GM12878 (cell line): ENCODE measurements around the gene C1orf35. TPM values are rescaled to one million over a fixed set of nuclear protein-coding genes. Genes with fewer than 3 reads are reported as not detected.

Experiments
- BCL3 ChIP-seq: IDR thresholded peaks from 2 replicates; pipeline ENCODE4 v1.6.1; 2011; ENCODE audit warnings: borderline replicate concordance, low read depth, mild to moderate bottlenecking, moderate library complexity, low read length; ENCODE audit not compliant: insufficient read depth, poor library complexity, severe bottlenecking
- CEBPZ ChIP-seq: fragments of 150-350 bp; IDR thresholded peaks from 2 replicates; pipeline ENCODE4 v1.6.1; 2016; ENCODE audit warnings: low read depth, low read length
- DPF2 ChIP-seq: fragments of 450-650 bp; IDR thresholded peaks from 2 replicates; pipeline ENCODE4 v1.6.1; 2017; ENCODE audit warnings: mild to moderate bottlenecking
- EGR1 ChIP-seq, 2 experiments: IDR thresholded peaks; 1 replicate in 1 of 2; 2 replicates in 1 of 2; pipeline ENCODE4 v1.6.1; 2011 to 2012; ENCODE audit warnings: low read depth in 2 of 2, low read length in 2 of 2, borderline replicate concordance in 1 of 2, mild to moderate bottlenecking in 1 of 2, moderate library complexity in 1 of 2
- GABPA ChIP-seq: IDR thresholded peaks from 2 replicates; pipeline ENCODE4 v1.6.1; 2014; ENCODE audit warnings: antibody characterized with exemption, low read depth, mild to moderate bottlenecking, inconsistent platforms
- GATAD2B ChIP-seq: fragments of 450-650 bp; conservative IDR thresholded peaks from 2 replicates; pipeline ENCODE4 v1.6.1; 2017; ENCODE audit warnings: low read depth, mild to moderate bottlenecking, moderate library complexity
- KAT2A ChIP-seq: conservative IDR thresholded peaks from 2 replicates; pipeline ENCODE4 v1.6.1; 2011; ENCODE audit warnings: low read depth, low read length; ENCODE audit not compliant: control insufficient read depth
- MTA2 ChIP-seq: fragments of 450-650 bp; IDR thresholded peaks from 2 replicates; pipeline ENCODE4 v1.6.1; 2016; ENCODE audit warnings: low read depth, mild to moderate bottlenecking, moderate library complexity
- NR2C1 ChIP-seq: fragments of 450-650 bp; IDR thresholded peaks from 2 replicates; pipeline ENCODE4 v1.6.1; 2017; ENCODE audit warnings: antibody characterized with exemption, mild to moderate bottlenecking, moderate library complexity
- NR2F1 ChIP-seq: fragments of 450-650 bp; conservative IDR thresholded peaks from 2 replicates; pipeline ENCODE4 v1.6.1; 2017; ENCODE audit warnings: mild to moderate bottlenecking
- SMAD1 ChIP-seq: fragments of 450-650 bp; IDR thresholded peaks from 2 replicates; pipeline ENCODE4 v1.6.1; 2018; ENCODE audit warnings: mild to moderate bottlenecking, low read depth; ENCODE audit not compliant: partially characterized antibody
- SPI1 ChIP-seq: IDR thresholded peaks from 2 replicates; pipeline ENCODE4 v1.6.1; 2011; ENCODE audit warnings: low read depth, mild to moderate bottlenecking, low read length, moderate library complexity, borderline replicate concordance; ENCODE audit not compliant: insufficient read depth
- SREBF2 ChIP-seq: IDR thresholded peaks from 2 replicates; pipeline ENCODE4 v1.6.1; 2012; ENCODE audit warnings: mild to moderate bottlenecking, low read length
- polyA plus RNA-seq, 11 experiments: library from polyadenylated mRNA; depleted of rRNA in 4 of 11; unstranded in 6 of 11; stranded (reverse) in 5 of 11; fragments of >200 nt; fragmentation: Nextera tagmentation in 4 of 11; fragmentation: Illumina TruSeq in 1 of 11; extraction: Ambion mirVana in 4 of 11; extraction: Trizol in 1 of 11; gene quantifications; 1 replicate in 1 of 11; 2 replicates in 10 of 11; pipeline versions ENCODE4 v1.2.1 to v1.2.3, GENCODE V29; 2011 to 2016; ENCODE audit warnings: inconsistent platforms in 2 of 11, missing spikeins in 2 of 11, low read depth in 1 of 11
- total RNA-seq, 4 experiments: library from RNA; depleted of rRNA in 3 of 4; stranded (reverse); fragments of >200 nt in 3 of 4; fragmentation: Illumina TruSeq in 1 of 4; extraction: Trizol in 1 of 4; gene quantifications; 2 replicates each; pipeline versions ENCODE4 v1.2.1 to v1.2.3, GENCODE V29; 2013 to 2021
- TF ChIP-seq, protein P1 (sequence below): fragments of 450-650 bp; IDR thresholded peaks from 2 replicates; pipeline ENCODE4 v1.6.1; 2017; ENCODE audit warnings: mild to moderate bottlenecking, low read depth, inconsistent platforms; ENCODE audit not compliant: poor library complexity, severe bottlenecking
- TF ChIP-seq, protein P2 (sequence below), 3 experiments: IDR thresholded peaks in 2 of 3; conservative IDR thresholded peaks in 1 of 3; 2 replicates each; pipeline ENCODE4 v1.5.1; 2011; ENCODE audit warnings: low read depth in 3 of 3, low read length in 3 of 3, mild to moderate bottlenecking in 3 of 3, control low read depth in 2 of 3, moderate library complexity in 2 of 3, inconsistent platforms in 1 of 3, mixed read lengths in 1 of 3; ENCODE audit not compliant: control insufficient read depth in 2 of 3, insufficient read depth in 1 of 3; ENCODE audit errors: extremely low read depth in 1 of 3
- TF ChIP-seq, protein P3 (sequence below): fragments of 450-650 bp; IDR thresholded peaks from 2 replicates; pipeline ENCODE4 v1.6.1; 2018; ENCODE audit warnings: borderline replicate concordance, mild to moderate bottlenecking; ENCODE audit not compliant: partially characterized antibody

C1orf35 gene
- total and polyA plus RNA-seq, 10 of the 15 experiments (the other 5 are each of a cell fraction or from before 2014, with no cell fraction given): 2.5 to 27.0 (median 10.6) TPM

DNA sequence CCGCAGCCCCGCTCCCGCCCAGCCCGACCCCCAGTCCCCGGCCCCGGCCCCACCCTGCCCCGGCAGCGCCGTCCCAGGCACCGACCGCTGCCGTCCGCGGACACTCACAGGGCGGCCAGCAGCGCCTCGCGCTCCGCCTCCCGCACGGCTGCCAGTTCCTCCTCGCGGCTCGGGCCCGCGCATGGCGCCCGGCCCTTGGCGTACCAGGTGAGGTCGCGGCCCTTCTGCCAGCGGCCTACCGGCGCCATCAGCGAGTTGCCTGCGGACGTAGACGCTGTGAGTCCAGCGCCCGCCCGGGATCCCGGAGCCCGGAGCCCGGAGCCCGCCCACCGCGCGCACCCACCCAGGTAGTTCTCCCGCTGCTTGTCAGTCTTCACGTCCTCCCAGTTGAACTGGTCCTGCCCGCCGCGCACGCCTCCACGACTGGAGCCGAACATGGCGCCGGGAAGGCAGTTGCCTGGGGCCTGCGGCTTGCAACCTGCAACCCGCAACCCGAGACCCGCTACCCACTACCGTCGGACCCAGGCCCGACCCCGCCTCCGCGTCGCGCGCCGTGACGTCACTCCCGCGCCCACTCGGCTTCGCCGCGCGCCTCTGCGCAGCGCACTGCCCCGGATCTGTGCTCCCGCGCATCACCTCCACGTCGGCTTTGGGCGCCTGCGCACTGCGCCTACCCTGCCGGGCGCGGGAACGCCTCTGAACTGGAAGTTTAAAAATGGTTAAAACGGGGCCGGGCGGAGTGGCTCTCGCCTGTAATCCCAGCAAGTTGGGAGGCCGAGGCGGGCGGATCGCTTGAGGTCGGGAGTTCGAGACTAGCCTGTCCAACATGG, at the start of gene C1orf35 (continued):
- TF ChIP-seq, protein P1, sequence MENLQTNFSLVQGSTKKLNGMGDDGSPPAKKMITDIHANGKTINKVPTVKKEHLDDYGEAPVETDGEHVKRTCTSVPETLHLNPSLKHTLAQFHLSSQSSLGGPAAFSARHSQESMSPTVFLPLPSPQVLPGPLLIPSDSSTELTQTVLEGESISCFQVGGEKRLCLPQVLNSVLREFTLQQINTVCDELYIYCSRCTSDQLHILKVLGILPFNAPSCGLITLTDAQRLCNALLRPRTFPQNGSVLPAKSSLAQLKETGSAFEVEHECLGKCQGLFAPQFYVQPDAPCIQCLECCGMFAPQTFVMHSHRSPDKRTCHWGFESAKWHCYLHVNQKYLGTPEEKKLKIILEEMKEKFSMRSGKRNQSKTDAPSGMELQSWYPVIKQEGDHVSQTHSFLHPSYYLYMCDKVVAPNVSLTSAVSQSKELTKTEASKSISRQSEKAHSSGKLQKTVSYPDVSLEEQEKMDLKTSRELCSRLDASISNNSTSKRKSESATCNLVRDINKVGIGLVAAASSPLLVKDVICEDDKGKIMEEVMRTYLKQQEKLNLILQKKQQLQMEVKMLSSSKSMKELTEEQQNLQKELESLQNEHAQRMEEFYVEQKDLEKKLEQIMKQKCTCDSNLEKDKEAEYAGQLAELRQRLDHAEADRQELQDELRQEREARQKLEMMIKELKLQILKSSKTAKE: no peak
- TF ChIP-seq CEBPZ (no peak), MTA2 (no peak), SMAD1 (no peak), BCL3 (no peak), SREBF2 (no peak), NR2C1 (peak; percentile 85), EGR1 (IDR thresholded peaks at IDR 0.05; ENCODE audit: borderline replicate concordance in 1 of 2, low read depth in 2 of 2, low read length in 2 of 2) (peak in 1 of 2 experiments; percentile 73; a peak in 2 of 3 replicates), KAT2A (no peak), DPF2 (peak; percentile 74; the same call in 1 of the 2 replicates), NR2F1 (peak; percentile 60; the same call in 1 of the 2 replicates), SPI1 (no peak), GABPA (no peak), GATAD2B (peak; percentile 92)
- TF ChIP-seq, protein P2, sequence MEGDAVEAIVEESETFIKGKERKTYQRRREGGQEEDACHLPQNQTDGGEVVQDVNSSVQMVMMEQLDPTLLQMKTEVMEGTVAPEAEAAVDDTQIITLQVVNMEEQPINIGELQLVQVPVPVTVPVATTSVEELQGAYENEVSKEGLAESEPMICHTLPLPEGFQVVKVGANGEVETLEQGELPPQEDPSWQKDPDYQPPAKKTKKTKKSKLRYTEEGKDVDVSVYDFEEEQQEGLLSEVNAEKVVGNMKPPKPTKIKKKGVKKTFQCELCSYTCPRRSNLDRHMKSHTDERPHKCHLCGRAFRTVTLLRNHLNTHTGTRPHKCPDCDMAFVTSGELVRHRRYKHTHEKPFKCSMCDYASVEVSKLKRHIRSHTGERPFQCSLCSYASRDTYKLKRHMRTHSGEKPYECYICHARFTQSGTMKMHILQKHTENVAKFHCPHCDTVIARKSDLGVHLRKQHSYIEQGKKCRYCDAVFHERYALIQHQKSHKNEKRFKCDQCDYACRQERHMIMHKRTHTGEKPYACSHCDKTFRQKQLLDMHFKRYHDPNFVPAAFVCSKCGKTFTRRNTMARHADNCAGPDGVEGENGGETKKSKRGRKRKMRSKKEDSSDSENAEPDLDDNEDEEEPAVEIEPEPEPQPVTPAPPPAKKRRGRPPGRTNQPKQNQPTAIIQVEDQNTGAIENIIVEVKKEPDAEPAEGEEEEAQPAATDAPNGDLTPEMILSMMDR (IDR thresholded peaks at IDR 0.05 in 2 of 3, conservative IDR thresholded peaks at IDR 0.05 in 1 of 3; ENCODE audit: control insufficient read depth in 2 of 3, extremely low read depth in 1 of 3, insufficient read depth in 1 of 3, low read depth in 3 of 3, low read length in 3 of 3): no peak
- TF ChIP-seq, protein P3, sequence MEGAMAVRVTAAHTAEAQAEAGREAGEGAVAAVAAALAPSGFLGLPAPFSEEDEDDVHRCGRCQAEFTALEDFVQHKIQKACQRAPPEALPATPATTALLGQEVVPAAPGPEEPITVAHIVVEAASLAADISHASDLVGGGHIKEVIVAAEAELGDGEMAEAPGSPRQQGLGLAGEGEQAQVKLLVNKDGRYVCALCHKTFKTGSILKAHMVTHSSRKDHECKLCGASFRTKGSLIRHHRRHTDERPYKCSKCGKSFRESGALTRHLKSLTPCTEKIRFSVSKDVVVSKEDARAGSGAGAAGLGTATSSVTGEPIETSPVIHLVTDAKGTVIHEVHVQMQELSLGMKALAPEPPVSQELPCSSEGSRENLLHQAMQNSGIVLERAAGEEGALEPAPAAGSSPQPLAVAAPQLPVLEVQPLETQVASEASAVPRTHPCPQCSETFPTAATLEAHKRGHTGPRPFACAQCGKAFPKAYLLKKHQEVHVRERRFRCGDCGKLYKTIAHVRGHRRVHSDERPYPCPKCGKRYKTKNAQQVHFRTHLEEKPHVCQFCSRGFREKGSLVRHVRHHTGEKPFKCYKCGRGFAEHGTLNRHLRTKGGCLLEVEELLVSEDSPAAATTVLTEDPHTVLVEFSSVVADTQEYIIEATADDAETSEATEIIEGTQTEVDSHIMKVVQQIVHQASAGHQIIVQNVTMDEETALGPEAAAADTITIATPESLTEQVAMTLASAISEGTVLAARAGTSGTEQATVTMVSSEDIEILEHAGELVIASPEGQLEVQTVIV: no peak
